Stimulated activated CD8-positive, alpha-beta memory T cell treated with anti-CD3 and anti-CD28 coated beads, Interleukin-4, amount 100 ng/mL, for 48 hours (primary cell): ENCODE data around the gene SERPINE3.

Source experiments
- DNase-seq: peaks from one replicate; pipeline ENCODE4 v3.0.0-alpha.2; 2020

SERPINE3 gene

DNA sequence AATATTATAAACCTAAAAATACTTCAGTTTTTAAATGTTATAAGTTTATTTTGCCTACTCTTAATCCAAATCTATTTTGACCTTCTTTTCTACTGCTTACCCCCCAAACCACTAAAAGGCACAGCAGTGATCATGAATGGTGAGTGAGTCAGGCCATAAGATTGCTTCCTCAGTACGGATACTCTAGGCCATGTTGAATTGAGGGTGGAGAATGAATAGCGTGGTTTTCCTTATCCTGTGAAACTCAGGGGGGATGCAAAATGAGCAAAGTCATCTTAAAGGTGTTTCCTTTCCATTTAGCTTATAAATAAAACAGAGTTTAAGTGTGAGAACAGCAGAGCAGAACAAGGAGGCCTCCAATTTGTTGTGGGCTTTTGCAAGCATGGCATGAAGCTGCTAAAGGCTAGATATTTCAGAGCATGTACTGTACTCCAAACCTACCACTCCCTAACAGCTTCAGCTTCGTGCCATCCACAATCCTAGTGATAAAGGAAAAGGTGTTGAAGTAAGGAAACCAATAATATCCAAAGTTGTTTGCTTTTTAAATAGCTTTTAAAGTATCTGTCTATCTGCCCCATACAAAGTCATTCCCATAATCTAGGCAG, 25.0 kb downstream of the SERPINE3 start:
- DNase-seq, result no peak

DNA sequence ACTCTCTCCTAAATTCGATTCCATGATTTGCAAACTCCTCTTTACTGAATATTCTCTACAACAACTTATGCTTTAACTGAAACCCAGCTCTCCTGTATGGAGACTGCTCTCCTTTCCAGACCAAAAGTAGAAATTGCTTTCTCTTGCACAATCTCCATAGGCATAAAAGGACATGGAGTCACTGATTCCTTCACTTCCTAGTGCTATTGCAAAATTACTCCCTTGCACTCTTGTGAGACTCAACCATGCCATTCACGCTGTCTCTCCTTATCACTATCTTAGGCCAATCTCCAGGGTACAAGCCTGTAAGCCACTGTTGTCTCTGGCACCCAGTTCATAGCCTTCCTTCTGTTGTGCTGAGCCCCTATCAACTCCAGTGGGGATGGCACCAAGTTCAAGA, 30.6 kb downstream of the SERPINE3 start:
- DNase-seq, result no peak

DNA sequence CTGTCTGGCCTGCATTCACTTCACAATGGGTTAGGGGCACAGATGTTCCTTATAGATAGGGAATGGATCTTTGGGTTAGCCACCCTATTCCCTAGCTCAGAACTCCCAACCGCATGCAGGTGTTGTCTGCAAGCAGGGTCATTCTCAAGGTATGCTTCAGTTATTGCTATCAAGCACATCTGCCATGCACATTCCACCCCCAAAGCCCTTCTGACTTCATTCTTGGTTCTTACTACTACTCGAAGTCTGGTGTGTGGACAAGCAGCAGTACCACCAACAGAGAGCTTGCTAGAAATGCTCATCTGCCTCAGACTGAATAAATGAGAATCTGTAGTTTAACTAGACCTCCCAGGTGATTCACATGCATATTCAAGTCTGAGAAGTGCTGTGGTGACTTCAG, 31.3 kb downstream of the SERPINE3 start:
- DNase-seq, result no peak

DNA sequence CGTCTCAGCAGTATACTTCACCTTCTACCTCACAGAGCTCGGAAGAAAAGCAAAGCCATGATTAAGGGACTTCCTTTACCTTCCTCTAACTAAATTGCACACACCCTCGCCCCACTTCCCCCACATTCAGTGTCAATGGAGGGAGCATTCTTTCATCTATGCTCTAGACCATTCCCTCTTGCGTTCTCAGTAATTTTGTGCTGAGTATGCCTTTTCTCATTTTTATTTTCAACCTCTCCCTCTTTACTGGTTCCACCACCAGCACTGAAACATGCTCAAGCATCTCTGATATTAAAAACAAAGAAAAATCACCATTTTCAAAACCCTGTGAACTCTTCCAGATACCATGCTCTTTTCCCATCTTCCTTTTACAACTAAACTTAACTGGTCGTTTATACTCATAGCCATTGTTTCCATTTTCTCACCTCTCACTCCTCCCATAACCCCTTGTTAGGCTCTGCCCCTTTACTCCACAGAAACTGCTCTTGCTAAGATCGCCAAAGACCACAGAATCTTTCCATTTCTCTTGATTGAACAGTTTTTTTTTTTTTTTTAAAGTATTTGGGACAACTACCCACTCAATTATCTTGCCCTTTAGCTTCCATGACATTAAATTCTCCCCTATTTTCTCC, 32.4 kb downstream of the SERPINE3 start:
- no peak for DNase-seq

DNA sequence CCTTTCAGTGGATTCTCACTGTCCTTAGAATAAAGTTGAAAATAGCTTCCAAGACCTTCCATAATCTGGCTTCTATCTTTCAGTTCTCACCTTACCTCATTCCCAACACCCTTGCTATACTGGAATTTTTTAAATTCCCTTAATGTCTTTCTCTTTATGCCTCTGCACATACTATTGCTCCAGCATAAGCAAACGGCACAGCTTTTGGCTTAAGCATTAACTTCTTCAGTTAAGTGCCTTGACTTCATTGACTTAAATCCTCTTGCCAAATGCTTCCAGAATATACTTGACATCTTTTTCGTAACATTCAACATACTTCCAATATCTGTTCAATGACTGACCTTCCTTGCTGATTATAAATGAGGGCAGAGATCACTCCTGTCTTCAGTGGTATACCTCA, 34.0 kb downstream of the SERPINE3 start:
- DNase-seq, result no peak

DNA sequence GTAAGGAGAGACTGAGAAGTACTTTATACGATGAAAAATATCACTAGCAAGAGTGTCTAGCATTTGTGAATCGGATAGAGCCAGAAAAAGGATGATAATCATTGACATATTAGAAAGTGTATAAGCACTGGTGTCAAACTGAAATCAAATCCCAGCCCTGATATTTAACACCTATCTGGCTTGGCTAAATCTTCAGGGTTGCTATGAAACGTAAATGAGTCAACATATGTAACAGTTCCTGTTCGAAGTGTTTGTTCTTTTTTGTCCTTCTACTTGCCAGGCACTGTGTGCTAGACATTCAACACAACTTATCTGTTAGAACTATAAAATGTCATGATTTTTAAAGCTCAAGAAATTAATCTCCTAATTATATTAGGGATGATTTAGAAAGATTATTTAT, 40.8 kb downstream of the SERPINE3 start:
- DNase-seq, result no peak

DNA sequence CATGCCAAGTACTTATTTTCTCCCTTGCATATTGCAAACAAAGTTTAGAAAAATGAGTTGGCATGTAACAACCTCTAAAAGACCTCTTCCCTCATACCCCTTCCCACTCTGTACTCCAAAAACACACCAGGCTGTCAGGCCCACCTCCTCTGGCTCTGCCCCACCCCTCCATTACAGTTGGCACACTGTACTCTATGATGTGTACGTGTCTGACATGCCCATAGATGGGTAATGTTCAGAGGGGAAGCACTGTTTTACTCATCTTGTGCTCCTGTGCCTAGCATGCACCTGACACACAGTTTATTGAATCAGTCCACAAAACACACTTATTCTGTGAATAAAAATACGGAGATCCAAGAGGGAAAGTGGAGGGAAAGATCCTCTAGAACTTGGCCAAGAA, 45.6 kb downstream of the SERPINE3 start:
- no peak for DNase-seq

DNA sequence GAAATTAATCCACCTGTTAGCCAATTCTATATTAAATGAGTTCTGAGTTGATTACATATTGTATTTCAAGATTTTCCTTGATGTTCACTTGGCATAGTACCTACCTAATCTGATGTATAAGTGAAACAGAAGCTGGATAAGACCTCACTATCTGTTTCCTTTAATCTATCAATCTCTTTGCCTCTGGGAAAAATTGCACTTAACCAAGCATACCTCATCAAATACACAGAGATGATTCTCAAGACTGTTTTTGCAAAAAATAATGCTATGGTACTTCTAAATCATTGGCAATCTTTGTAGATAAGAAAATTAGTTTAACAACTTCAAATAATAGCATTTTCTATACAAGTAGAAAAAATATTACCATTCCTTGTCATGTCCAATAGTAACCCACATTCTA, 55.2 kb downstream of the SERPINE3 start:
- DNase-seq, result no peak

DNA sequence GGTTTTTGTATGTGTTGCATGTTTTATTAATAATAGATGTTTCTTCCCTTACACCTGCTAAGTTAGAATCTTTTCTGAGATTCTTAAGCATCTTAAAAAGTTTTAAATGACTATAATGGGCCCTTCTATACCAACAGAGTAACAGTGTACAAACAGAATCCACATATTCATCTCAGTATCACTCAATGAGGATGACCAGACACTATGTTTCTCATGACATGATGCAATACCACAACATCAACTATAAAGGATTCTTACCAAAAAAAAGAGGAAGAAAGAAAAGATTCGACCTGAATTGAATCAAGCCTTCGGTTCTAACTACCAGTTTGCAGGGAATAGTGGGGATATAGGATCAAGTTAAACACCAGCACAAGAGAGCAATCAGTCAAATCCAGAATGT, 56.9 kb downstream of the SERPINE3 start:
- DNase-seq, result no peak

DNA sequence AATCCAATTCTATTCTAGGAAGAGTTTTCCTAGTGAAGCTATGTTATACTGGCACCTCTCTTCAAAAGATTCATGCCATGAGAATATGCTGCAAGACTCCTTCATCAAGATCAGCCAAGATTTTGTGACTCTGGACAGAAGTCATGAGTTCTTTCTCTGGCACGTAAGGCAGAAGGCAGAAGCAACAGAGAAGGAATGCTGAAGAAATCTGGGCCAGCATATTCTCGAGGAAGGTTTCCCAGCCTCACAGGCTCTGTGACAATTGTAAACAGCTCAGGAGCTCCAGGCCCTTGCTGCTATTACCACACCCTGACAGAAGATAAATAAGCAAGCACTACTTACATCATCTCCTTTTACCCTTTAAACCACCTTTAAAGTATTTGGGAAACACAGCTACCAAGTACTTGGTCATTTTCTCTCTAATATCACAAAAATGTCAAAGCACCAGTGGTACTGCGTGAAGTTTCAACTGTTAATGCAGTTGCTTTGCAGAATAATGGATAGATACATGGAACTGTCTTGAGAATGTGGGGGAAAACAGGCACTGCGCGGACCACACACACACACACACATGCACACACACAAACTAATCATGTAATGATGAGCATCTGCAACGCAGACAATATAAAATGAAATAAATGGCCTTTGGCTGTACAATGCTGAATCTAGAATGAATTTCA, 57.9 kb downstream of the SERPINE3 start:
- no peak for DNase-seq

DNA sequence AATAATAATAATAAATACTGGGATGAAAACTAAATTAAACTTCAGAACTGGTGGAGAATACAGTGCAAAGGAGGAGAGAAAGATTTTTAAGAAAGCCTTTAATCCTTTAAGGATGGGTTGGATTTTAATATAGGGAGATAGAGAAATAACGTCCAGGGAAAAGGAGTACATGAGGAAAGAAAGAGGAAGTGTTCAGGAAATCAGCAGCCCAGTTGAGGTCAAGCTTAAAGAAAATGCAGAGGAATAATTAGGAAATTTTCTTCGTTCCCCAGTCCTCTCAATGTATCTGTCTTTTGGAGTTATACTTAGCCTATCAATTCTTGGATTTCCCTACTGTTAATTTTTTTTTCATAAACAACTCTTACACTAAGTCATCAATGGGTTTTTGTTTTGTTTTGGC, 65.7 kb downstream of the SERPINE3 start:
- no peak for DNase-seq

DNA sequence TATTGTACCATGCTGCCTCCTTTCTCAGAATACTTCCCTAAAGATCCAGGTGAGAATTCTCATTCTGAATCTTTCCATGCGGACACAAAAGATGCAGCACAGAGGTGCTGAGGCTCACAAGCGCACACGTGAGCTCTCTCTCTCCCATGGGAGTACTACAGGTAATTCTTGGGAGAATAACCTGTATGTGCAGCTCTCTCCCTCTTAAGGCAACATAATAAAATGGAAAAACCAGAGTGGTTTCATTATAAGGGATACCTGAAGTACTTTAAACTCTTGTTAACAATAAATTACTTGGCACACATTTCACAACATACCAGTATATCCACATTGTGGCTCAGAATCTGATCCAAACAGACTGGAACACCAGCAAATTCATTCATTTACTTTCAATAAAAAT, 72.9 kb downstream of the SERPINE3 start:
- no peak for DNase-seq
